GM12878 (cell line): ENCODE measurements around the gene RGL1. TPM values are rescaled to one million over a fixed set of nuclear protein-coding genes. Genes with fewer than 3 reads are reported as not detected.

Experiments
- ATF7 ChIP-seq: fragments of 450-650 bp; IDR thresholded peaks from 2 replicates; pipeline ENCODE4 v1.6.1; 2016; ENCODE audit warnings: low read depth, mild to moderate bottlenecking
- BHLHE40 ChIP-seq, 2 experiments: fragments of 450-650 bp in 1 of 2; IDR thresholded peaks; 2 replicates each; pipeline ENCODE4 v1.6.1; 2011 to 2017; ENCODE audit warnings: low read depth in 2 of 2, borderline replicate concordance in 1 of 2, improper control_type of control experiment in 1 of 2, low read length in 1 of 2, mild to moderate bottlenecking in 1 of 2
- CHD2 ChIP-seq: IDR thresholded peaks from 2 replicates; pipeline ENCODE4 v1.6.1; 2011; ENCODE audit warnings: low read depth, low read length, improper control_type of control experiment, borderline replicate concordance
- ELK1 ChIP-seq: IDR thresholded peaks from 2 replicates; pipeline ENCODE4 v1.6.1; 2012; ENCODE audit warnings: low read depth, low read length, improper control_type of control experiment
- ESRRA ChIP-seq: IDR thresholded peaks from 2 replicates; pipeline ENCODE4 v1.6.1; 2012; ENCODE audit warnings: mild to moderate bottlenecking, low read length, improper control_type of control experiment
- HSF1 ChIP-seq: fragments of 150-350 bp; IDR thresholded peaks from 2 replicates; pipeline ENCODE4 v1.6.1; 2014; ENCODE audit warnings: mild to moderate bottlenecking, low read depth, low read length
- IRF5 ChIP-seq: fragments of 450-650 bp; IDR thresholded peaks from 2 replicates; pipeline ENCODE4 v1.6.1; 2017; ENCODE audit warnings: borderline replicate concordance
- MAX ChIP-seq: IDR thresholded peaks from 2 replicates; pipeline ENCODE4 v1.6.1; 2012; ENCODE audit warnings: low read depth, low read length, improper control_type of control experiment
- MTA2 ChIP-seq: fragments of 450-650 bp; IDR thresholded peaks from 2 replicates; pipeline ENCODE4 v1.6.1; 2016; ENCODE audit warnings: low read depth, mild to moderate bottlenecking, moderate library complexity
- MYB ChIP-seq: fragments of 150-350 bp; IDR thresholded peaks from 2 replicates; pipeline ENCODE4 v1.6.1; 2014; ENCODE audit warnings: mild to moderate bottlenecking, low read depth, low read length, borderline replicate concordance
- MYC ChIP-seq: IDR thresholded peaks from 2 replicates; pipeline ENCODE4 v1.6.1; 2011; ENCODE audit warnings: mild to moderate bottlenecking, low read length, moderate library complexity, inconsistent platforms; ENCODE audit not compliant: insufficient read depth, insufficient replicate concordance, insufficient read length, severe bottlenecking
- POLR2A ChIP-seq: IDR thresholded peaks from 2 replicates; pipeline ENCODE4 v1.6.1; 2011; ENCODE audit warnings: low read depth, mild to moderate bottlenecking, low read length
- RFX5 ChIP-seq: IDR thresholded peaks from 2 replicates; pipeline ENCODE4 v1.6.1; 2011; ENCODE audit warnings: low read depth, low read length, improper control_type of control experiment
- SMAD1 ChIP-seq: fragments of 450-650 bp; IDR thresholded peaks from 2 replicates; pipeline ENCODE4 v1.6.1; 2018; ENCODE audit warnings: mild to moderate bottlenecking, low read depth; ENCODE audit not compliant: partially characterized antibody
- TBL1XR1 ChIP-seq: IDR thresholded peaks from 2 replicates; pipeline ENCODE4 v1.6.1; 2012; ENCODE audit warnings: low read depth, low read length, improper control_type of control experiment
- TCF7 ChIP-seq: IDR thresholded peaks from 2 replicates; pipeline ENCODE4 v1.6.1; 2014; ENCODE audit warnings: antibody characterized with exemption, borderline replicate concordance
- ZNF274 ChIP-seq: IDR thresholded peaks from one replicate; pipeline ENCODE4 v1.8.0; 2011; ENCODE audit not compliant: insufficient read length, insufficient read depth
- ZNF592 ChIP-seq: fragments of 450-650 bp; IDR thresholded peaks from 2 replicates; pipeline ENCODE4 v1.6.1; 2017; ENCODE audit warnings: mild to moderate bottlenecking, moderate library complexity
- polyA plus RNA-seq, 11 experiments: library from polyadenylated mRNA; depleted of rRNA in 4 of 11; unstranded in 6 of 11; stranded (reverse) in 5 of 11; fragments of >200 nt; fragmentation: Nextera tagmentation in 4 of 11; fragmentation: Illumina TruSeq in 1 of 11; extraction: Ambion mirVana in 4 of 11; extraction: Trizol in 1 of 11; gene quantifications; 1 replicate in 1 of 11; 2 replicates in 10 of 11; pipeline versions ENCODE4 v1.2.1 to v1.2.3, GENCODE V29; 2011 to 2016; ENCODE audit warnings: inconsistent platforms in 2 of 11, missing spikeins in 2 of 11, low read depth in 1 of 11
- total RNA-seq, 4 experiments: library from RNA; depleted of rRNA in 3 of 4; stranded (reverse); fragments of >200 nt in 3 of 4; fragmentation: Illumina TruSeq in 1 of 4; extraction: Trizol in 1 of 4; gene quantifications; 2 replicates each; pipeline versions ENCODE4 v1.2.1 to v1.2.3, GENCODE V29; 2013 to 2021

Gene RGL1
- total and polyA plus RNA-seq, 10 of the 15 experiments (the other 5 are each of a cell fraction or from before 2014, with no cell fraction given) = 8.1 to 25.0 (median 19.0) TPM

GRCh38 chr1:183804916-183805841 is at the start of gene RGL1 (continued):
- no peak for TF ChIP-seq MAX
- TF ChIP-seq SMAD1 = no peak
- no peak; the same call in 1 of the 2 replicates for TF ChIP-seq MTA2
- 0 out of 2 replicates have a peak, but pooled peaks have one; percentile 13 for TF ChIP-seq ATF7
- TF ChIP-seq IRF5 = no peak
- no peak for TF ChIP-seq ZNF592
- no peak for TF ChIP-seq CHD2
- no peak for TF ChIP-seq MYB
- TF ChIP-seq ZNF274 = no peak
- TF ChIP-seq ESRRA = no peak
- peak; percentile 81 for TF ChIP-seq POLR2A
- no peak for TF ChIP-seq RFX5
- TF ChIP-seq TBL1XR1 = no peak
- no peak for TF ChIP-seq MYC
- no peak for TF ChIP-seq ELK1
- TF ChIP-seq TCF7 = no peak
- TF ChIP-seq HSF1 = no peak
- peak; percentile 62 to 87; a peak in 2 of 4 replicates for TF ChIP-seq BHLHE40 (IDR thresholded peaks at IDR 0.05; ENCODE audit: borderline replicate concordance in 1 of 2, low read depth in 2 of 2, low read length in 1 of 2)
